ENCODE results near the gene GRAMD1B.

GRAMD1B gene

GRCh38 chr11:123405123-123405592, 24.9 kb upstream of the GRAMD1B start:
- ATAC-seq (replicated peaks) (no peak), DNase-seq (no peak)
- H3K36me3 Mint-ChIP-seq: no peaks in the 10 kb centered on the region
- no peak overlapping the region for H3K27ac Mint-ChIP-seq
- H3K27me3 Mint-ChIP-seq: peaks cover 0 to 6% of the 10 kb centered on the region in 2 donors
- H3K4me1 Mint-ChIP-seq: peaks cover 4 to 5% of the 10 kb centered on the region in 2 donors
- no peaks in the 10 kb centered on the region for H3K9me3 Mint-ChIP-seq
- no peak overlapping the region for H3K4me3 Mint-ChIP-seq

GRCh38 chr11:123406441-123407129, 23.5 kb upstream of the GRAMD1B start:
- no peak overlapping the region for H3K27ac Mint-ChIP-seq
- no peaks in the 10 kb centered on the region for H3K9me3 Mint-ChIP-seq
- peaks cover 0 to 6% of the 10 kb centered on the region in 2 donors for H3K27me3 Mint-ChIP-seq
- ATAC-seq (replicated peaks): peak in 1 of 2 donors; percentile 29
- no peaks in the 10 kb centered on the region for H3K36me3 Mint-ChIP-seq
- H3K4me3 Mint-ChIP-seq: no peak overlapping the region
- H3K4me1 Mint-ChIP-seq: peaks cover 5 to 9% of the 10 kb centered on the region in 2 donors
- DNase-seq: no peak

GRCh38 chr11:123407130-123407995, 22.7 kb upstream of the GRAMD1B start:
- Mint-ChIP-seq H3K9me3 (no peaks in the 10 kb centered on the region), H3K27me3 (peaks cover 0 to 6% of the 10 kb centered on the region in 2 donors), H3K36me3 (no peaks in the 10 kb centered on the region), H3K4me1 (peaks cover 5 to 9% of the 10 kb centered on the region in 2 donors), H3K4me3 (no peak overlapping the region), H3K27ac (no peak overlapping the region)
- DNase-seq (peak; percentile 13), ATAC-seq (replicated peaks) (peak; percentile 71 to 76)

GRCh38 chr11:123407996-123408597, 22.0 kb upstream of the GRAMD1B start:
- Mint-ChIP-seq H3K9me3 (no peaks in the 10 kb centered on the region), H3K4me1 (peaks cover 5 to 9% of the 10 kb centered on the region in 2 donors), H3K27ac (no peak overlapping the region), H3K36me3 (no peaks in the 10 kb centered on the region), H3K4me3 (no peak overlapping the region), H3K27me3 (peaks cover 0 to 6% of the 10 kb centered on the region in 2 donors)
- ATAC-seq (replicated peaks): no peak
- no peak for DNase-seq

- Mint-ChIP-seq H3K4me1 (peaks cover 5 to 9% of the 10 kb centered on the region in 2 donors), H3K4me3 (no peak overlapping the region), H3K27me3 (peaks cover 0 to 6% of the 10 kb centered on the region in 2 donors), H3K9me3 (no peaks in the 10 kb centered on the region), H3K36me3 (no peaks in the 10 kb centered on the region), H3K27ac (no peak overlapping the region)
- DNase-seq: no peak
- ATAC-seq (replicated peaks): no peak
Observed at GRCh38 chr11:123408619-123409455, 21.2 kb upstream of the GRAMD1B start.

GRCh38 chr11:123409456-123410217, 20.4 kb upstream of the GRAMD1B start:
- H3K27ac Mint-ChIP-seq: peak overlapping the region; percentile 53
- H3K4me1 Mint-ChIP-seq: peaks cover 5 to 9% of the 10 kb centered on the region in 2 donors
- peaks cover 0 to 6% of the 10 kb centered on the region in 2 donors for H3K27me3 Mint-ChIP-seq
- ATAC-seq (replicated peaks): no peak
- DNase-seq: no peak
- no peaks in the 10 kb centered on the region for H3K36me3 Mint-ChIP-seq
- H3K4me3 Mint-ChIP-seq: no peak overlapping the region
- H3K9me3 Mint-ChIP-seq: no peaks in the 10 kb centered on the region

- Mint-ChIP-seq H3K36me3 (no peaks in the 10 kb centered on the region), H3K4me1 (peaks cover 5 to 9% of the 10 kb centered on the region in 2 donors), H3K27ac (peak overlapping the region; percentile 53), H3K4me3 (no peak overlapping the region), H3K27me3 (peaks cover 0 to 6% of the 10 kb centered on the region in 2 donors), H3K9me3 (no peaks in the 10 kb centered on the region)
- DNase-seq (no peak), ATAC-seq (replicated peaks) (no peak)
Observed at GRCh38 chr11:123410218-123410549, 19.9 kb upstream of the GRAMD1B start.

GRCh38 chr11:123413636-123414035, 16.4 kb upstream of the GRAMD1B start:
- Mint-ChIP-seq H3K4me1 (peaks cover 4 to 9% of the 10 kb centered on the region in 2 donors), H3K27ac (no peak overlapping the region), H3K4me3 (no peak overlapping the region), H3K36me3 (no peaks in the 10 kb centered on the region), H3K9me3 (no peaks in the 10 kb centered on the region), H3K27me3 (no peaks in the 10 kb centered on the region)
- DNase-seq (no peak), ATAC-seq (replicated peaks) (no peak)

GRCh38 chr11:123416566-123416965, 13.5 kb upstream of the GRAMD1B start:
- DNase-seq (no peak), ATAC-seq (replicated peaks) (no peak)
- Mint-ChIP-seq H3K27me3 (no peaks in the 10 kb centered on the region), H3K36me3 (no peaks in the 10 kb centered on the region), H3K27ac (no peak overlapping the region), H3K4me3 (no peak overlapping the region), H3K4me1 (no peaks in the 10 kb centered on the region), H3K9me3 (no peaks in the 10 kb centered on the region)

GRCh38 chr11:123418351-123419114, 11.5 kb upstream of the GRAMD1B start:
- DNase-seq (no peak), ATAC-seq (replicated peaks) (no peak)
- Mint-ChIP-seq H3K4me1 (no peaks in the 10 kb centered on the region), H3K27me3 (peaks cover 0 to 3% of the 10 kb centered on the region in 2 donors), H3K9me3 (no peaks in the 10 kb centered on the region), H3K27ac (no peak overlapping the region), H3K4me3 (no peak overlapping the region), H3K36me3 (no peaks in the 10 kb centered on the region)

- Mint-ChIP-seq H3K27me3 (peaks cover 3 to 5% of the 10 kb centered on the region in 2 donors), H3K9me3 (no peaks in the 10 kb centered on the region), H3K27ac (no peak overlapping the region), H3K36me3 (no peaks in the 10 kb centered on the region), H3K4me1 (no peaks in the 10 kb centered on the region), H3K4me3 (no peak overlapping the region)
- ATAC-seq (replicated peaks) (no peak), DNase-seq (no peak)
Observed at GRCh38 chr11:123419731-123420452, 10.2 kb upstream of the GRAMD1B start.

GRCh38 chr11:123421589-123421988, 8.5 kb upstream of the GRAMD1B start:
- ATAC-seq (replicated peaks) (no peak), DNase-seq (no peak)
- H3K27ac Mint-ChIP-seq: no peak overlapping the region
- H3K4me3 Mint-ChIP-seq: no peak overlapping the region
- H3K36me3 Mint-ChIP-seq: no peaks in the 10 kb centered on the region
- H3K4me1 Mint-ChIP-seq: no peaks in the 10 kb centered on the region
- peaks cover 3 to 5% of the 10 kb centered on the region in 2 donors for H3K27me3 Mint-ChIP-seq
- H3K9me3 Mint-ChIP-seq: no peaks in the 10 kb centered on the region
